HL-60 (cell line): ENCODE data around the gene LRRIQ1.

ENCODE experiments used
- GABPA ChIP-seq: IDR thresholded peaks from 2 replicates; pipeline ENCODE4 v1.6.1; 2012; ENCODE audit warnings: low read depth
- POLR2AphosphoS5 ChIP-seq: IDR thresholded peaks from 2 replicates; pipeline ENCODE4 v1.6.1; 2012; ENCODE audit warnings: low read depth
- TF ChIP-seq, protein P1 (sequence below): IDR thresholded peaks from one replicate; pipeline ENCODE4 v1.5.1; 2011; ENCODE audit warnings: low read length, control low read depth, inconsistent platforms; ENCODE audit not compliant: insufficient read depth
- TF ChIP-seq, protein P2 (sequence below): IDR thresholded peaks from 2 replicates; pipeline ENCODE4 v1.6.1; 2012; ENCODE audit warnings: low read depth; ENCODE audit not compliant: insufficient replicate concordance

DNA sequence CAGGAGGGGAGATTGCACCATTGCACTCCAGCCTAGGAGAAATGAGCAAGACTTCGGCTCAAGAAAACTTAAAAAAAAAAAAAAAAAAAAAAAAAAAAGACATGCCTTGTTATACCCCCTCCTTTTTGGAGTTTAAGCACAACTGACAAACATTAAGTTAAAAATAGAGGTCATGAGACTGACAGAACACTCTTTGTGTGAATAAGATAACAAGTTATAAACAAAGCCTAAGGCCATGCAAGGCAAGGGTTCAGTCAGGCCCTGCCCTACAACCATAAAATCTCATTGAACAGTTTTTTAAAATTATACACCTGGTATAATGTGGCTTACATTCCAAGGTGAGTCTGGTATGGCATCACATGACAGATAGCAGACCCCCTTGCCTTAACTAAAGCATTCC lies 39.4 kb upstream of the LRRIQ1 start:
- TF ChIP-seq, protein P1, sequence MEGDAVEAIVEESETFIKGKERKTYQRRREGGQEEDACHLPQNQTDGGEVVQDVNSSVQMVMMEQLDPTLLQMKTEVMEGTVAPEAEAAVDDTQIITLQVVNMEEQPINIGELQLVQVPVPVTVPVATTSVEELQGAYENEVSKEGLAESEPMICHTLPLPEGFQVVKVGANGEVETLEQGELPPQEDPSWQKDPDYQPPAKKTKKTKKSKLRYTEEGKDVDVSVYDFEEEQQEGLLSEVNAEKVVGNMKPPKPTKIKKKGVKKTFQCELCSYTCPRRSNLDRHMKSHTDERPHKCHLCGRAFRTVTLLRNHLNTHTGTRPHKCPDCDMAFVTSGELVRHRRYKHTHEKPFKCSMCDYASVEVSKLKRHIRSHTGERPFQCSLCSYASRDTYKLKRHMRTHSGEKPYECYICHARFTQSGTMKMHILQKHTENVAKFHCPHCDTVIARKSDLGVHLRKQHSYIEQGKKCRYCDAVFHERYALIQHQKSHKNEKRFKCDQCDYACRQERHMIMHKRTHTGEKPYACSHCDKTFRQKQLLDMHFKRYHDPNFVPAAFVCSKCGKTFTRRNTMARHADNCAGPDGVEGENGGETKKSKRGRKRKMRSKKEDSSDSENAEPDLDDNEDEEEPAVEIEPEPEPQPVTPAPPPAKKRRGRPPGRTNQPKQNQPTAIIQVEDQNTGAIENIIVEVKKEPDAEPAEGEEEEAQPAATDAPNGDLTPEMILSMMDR, result no peak
- TF ChIP-seq POLR2AphosphoS5, result no peak
- TF ChIP-seq, protein P2, sequence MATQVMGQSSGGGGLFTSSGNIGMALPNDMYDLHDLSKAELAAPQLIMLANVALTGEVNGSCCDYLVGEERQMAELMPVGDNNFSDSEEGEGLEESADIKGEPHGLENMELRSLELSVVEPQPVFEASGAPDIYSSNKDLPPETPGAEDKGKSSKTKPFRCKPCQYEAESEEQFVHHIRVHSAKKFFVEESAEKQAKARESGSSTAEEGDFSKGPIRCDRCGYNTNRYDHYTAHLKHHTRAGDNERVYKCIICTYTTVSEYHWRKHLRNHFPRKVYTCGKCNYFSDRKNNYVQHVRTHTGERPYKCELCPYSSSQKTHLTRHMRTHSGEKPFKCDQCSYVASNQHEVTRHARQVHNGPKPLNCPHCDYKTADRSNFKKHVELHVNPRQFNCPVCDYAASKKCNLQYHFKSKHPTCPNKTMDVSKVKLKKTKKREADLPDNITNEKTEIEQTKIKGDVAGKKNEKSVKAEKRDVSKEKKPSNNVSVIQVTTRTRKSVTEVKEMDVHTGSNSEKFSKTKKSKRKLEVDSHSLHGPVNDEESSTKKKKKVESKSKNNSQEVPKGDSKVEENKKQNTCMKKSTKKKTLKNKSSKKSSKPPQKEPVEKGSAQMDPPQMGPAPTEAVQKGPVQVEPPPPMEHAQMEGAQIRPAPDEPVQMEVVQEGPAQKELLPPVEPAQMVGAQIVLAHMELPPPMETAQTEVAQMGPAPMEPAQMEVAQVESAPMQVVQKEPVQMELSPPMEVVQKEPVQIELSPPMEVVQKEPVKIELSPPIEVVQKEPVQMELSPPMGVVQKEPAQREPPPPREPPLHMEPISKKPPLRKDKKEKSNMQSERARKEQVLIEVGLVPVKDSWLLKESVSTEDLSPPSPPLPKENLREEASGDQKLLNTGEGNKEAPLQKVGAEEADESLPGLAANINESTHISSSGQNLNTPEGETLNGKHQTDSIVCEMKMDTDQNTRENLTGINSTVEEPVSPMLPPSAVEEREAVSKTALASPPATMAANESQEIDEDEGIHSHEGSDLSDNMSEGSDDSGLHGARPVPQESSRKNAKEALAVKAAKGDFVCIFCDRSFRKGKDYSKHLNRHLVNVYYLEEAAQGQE, result no peak
- no peak for TF ChIP-seq GABPA
